HepG2 (cell line): Measurements from ENCODE around the gene GASK1A. TPM values are rescaled to one million over a fixed set of nuclear protein-coding genes. Genes with fewer than 3 reads are reported as not detected.

Experiments used
- CEBPB ChIP-seq: IDR thresholded peaks from 2 replicates; pipeline ENCODE4 v1.6.1; 2011; ENCODE audit warnings: low read depth, low read length, improper control_type of control experiment, borderline replicate concordance
- FOXP1 ChIP-seq, 2 experiments: fragments of 450-650 bp in 1 of 2; IDR thresholded peaks; 2 replicates each; pipeline ENCODE4 v1.6.1; 2017 to 2018; ENCODE audit warnings: antibody characterized with exemption in 1 of 2
- KAT2B ChIP-seq: fragments of 150-350 bp; IDR thresholded peaks from 2 replicates; pipeline ENCODE4 v1.6.1; 2014; ENCODE audit warnings: low read depth, low read length, borderline replicate concordance
- MYC ChIP-seq: sonication (generic); formaldehyde crosslinking; IDR thresholded peaks from 2 replicates; pipeline ENCODE4 v1.9.0; 2021; ENCODE audit warnings: missing genetic modification reagents, borderline replicate concordance
- SMARCC2 ChIP-seq: fragments of 450-650 bp; IDR thresholded peaks from 2 replicates; pipeline ENCODE4 v1.6.1; 2017; ENCODE audit warnings: antibody characterized with exemption, mild to moderate bottlenecking
- SOX13 ChIP-seq, 3 experiments: fragments of 450-650 bp in 1 of 3; sonication (generic) in 1 of 3; formaldehyde crosslinking in 1 of 3; IDR thresholded peaks in 2 of 3; conservative IDR thresholded peaks in 1 of 3; 2 replicates each; pipeline versions ENCODE4 v1.5.0 to v1.6.1; 2016 to 2020; ENCODE audit warnings: antibody characterized with exemption in 1 of 3, mild to moderate bottlenecking in 1 of 3, missing compliant biosample characterization in 1 of 3, missing genetic modification reagents in 1 of 3, moderate library complexity in 1 of 3
- ZFAT ChIP-seq: sonication (generic); formaldehyde crosslinking; conservative IDR thresholded peaks from 2 replicates; pipeline ENCODE4 v1.8.1; 2023; ENCODE audit warnings: missing genetic modification reagents, inconsistent platforms
- ZFP36L1 ChIP-seq: sonication (generic); formaldehyde crosslinking; IDR thresholded peaks from 2 replicates; pipeline ENCODE4 v1.8.0; 2022; ENCODE audit warnings: mild to moderate bottlenecking, missing genetic modification reagents, moderate library complexity
- ZNF383 ChIP-seq: sonication (generic); formaldehyde crosslinking; IDR thresholded peaks from 2 replicates; pipeline ENCODE4 v1.4.0; 2020; ENCODE audit warnings: missing genetic modification reagents, mild to moderate bottlenecking, borderline replicate concordance
- ZNF629 ChIP-seq: sonication (generic); formaldehyde crosslinking; conservative IDR thresholded peaks from 2 replicates; pipeline ENCODE4 v1.5.0; 2020; ENCODE audit warnings: missing genetic modification reagents
- polyA plus RNA-seq, 8 experiments: library from polyadenylated mRNA; depleted of rRNA in 3 of 8; stranded (reverse) in 7 of 8; unstranded in 1 of 8; fragments of >200 nt; fragmentation: Illumina TruSeq in 4 of 8; extraction: Trizol in 4 of 8; gene quantifications; 2 replicates each; pipeline versions ENCODE4 v1.2.1 to v1.2.3, GENCODE V29; 2011 to 2016; ENCODE audit warnings: low read depth in 4 of 8, missing spikeins in 1 of 8, mixed read lengths in 1 of 8; ENCODE audit not compliant: insufficient read depth in 1 of 8
- total RNA-seq, 5 experiments: library from RNA; depleted of rRNA; stranded (reverse); fragments of >200 nt; fragmentation: Illumina TruSeq; extraction: Trizol; gene quantifications; 2 replicates each; pipeline ENCODE4 v1.2.3, GENCODE V29; 2016; ENCODE audit warnings: low read depth in 1 of 5
- TF ChIP-seq, protein P1 (sequence below): sonication (generic); formaldehyde crosslinking; conservative IDR thresholded peaks from 2 replicates; pipeline ENCODE4 v1.8.1; 2023; ENCODE audit warnings: missing genetic modification reagents
- TF ChIP-seq, protein P2 (sequence below): sonication (generic); formaldehyde crosslinking; IDR thresholded peaks from 2 replicates; pipeline ENCODE4 v1.4.0; 2020; ENCODE audit warnings: missing genetic modification reagents
- TF ChIP-seq, protein P3 (sequence below): IDR thresholded peaks from 2 replicates; pipeline ENCODE4 v1.4.0; 2020; ENCODE audit warnings: mild to moderate bottlenecking, missing genetic modification reagents
- TF ChIP-seq, protein P4 (sequence below): sonication (generic); formaldehyde crosslinking; conservative IDR thresholded peaks from 2 replicates; pipeline ENCODE4 v1.4.0; 2020; ENCODE audit warnings: mild to moderate bottlenecking, missing genetic modification reagents, moderate library complexity

GASK1A gene
- total and polyA plus RNA-seq, 2 of the 13 experiments (the other 11 are each of a cell fraction or from before 2014, with no cell fraction given), result not detected

DNA sequence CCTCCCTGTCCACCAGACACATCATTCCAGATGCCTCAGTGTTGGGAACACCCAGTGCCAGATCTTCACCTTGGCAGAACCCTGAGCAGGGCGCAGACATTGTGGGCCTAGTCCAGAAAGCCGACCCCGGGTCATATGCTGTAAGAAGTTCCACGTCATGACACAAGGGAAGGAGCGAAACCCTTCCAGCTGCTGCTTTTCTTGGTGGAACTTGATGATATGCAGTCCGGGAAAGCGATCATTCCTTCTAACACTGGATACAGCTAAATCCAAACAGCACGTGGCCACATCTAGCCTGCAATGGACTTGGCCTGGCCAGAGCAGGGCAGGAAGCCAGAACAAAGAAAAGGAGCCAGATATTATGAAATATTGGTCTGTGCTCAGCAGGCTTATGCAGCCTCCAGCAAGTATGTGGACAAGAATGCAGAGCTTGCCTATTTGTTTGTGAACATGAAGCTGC, 22.0 kb downstream of the GASK1A start (continued):
- TF ChIP-seq, protein P1, sequence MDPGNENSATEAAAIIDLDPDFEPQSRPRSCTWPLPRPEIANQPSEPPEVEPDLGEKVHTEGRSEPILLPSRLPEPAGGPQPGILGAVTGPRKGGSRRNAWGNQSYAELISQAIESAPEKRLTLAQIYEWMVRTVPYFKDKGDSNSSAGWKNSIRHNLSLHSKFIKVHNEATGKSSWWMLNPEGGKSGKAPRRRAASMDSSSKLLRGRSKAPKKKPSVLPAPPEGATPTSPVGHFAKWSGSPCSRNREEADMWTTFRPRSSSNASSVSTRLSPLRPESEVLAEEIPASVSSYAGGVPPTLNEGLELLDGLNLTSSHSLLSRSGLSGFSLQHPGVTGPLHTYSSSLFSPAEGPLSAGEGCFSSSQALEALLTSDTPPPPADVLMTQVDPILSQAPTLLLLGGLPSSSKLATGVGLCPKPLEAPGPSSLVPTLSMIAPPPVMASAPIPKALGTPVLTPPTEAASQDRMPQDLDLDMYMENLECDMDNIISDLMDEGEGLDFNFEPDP, result no peak
- no peak for TF ChIP-seq ZNF629 (CRISPR knock-in tag)
- TF ChIP-seq, protein P2, sequence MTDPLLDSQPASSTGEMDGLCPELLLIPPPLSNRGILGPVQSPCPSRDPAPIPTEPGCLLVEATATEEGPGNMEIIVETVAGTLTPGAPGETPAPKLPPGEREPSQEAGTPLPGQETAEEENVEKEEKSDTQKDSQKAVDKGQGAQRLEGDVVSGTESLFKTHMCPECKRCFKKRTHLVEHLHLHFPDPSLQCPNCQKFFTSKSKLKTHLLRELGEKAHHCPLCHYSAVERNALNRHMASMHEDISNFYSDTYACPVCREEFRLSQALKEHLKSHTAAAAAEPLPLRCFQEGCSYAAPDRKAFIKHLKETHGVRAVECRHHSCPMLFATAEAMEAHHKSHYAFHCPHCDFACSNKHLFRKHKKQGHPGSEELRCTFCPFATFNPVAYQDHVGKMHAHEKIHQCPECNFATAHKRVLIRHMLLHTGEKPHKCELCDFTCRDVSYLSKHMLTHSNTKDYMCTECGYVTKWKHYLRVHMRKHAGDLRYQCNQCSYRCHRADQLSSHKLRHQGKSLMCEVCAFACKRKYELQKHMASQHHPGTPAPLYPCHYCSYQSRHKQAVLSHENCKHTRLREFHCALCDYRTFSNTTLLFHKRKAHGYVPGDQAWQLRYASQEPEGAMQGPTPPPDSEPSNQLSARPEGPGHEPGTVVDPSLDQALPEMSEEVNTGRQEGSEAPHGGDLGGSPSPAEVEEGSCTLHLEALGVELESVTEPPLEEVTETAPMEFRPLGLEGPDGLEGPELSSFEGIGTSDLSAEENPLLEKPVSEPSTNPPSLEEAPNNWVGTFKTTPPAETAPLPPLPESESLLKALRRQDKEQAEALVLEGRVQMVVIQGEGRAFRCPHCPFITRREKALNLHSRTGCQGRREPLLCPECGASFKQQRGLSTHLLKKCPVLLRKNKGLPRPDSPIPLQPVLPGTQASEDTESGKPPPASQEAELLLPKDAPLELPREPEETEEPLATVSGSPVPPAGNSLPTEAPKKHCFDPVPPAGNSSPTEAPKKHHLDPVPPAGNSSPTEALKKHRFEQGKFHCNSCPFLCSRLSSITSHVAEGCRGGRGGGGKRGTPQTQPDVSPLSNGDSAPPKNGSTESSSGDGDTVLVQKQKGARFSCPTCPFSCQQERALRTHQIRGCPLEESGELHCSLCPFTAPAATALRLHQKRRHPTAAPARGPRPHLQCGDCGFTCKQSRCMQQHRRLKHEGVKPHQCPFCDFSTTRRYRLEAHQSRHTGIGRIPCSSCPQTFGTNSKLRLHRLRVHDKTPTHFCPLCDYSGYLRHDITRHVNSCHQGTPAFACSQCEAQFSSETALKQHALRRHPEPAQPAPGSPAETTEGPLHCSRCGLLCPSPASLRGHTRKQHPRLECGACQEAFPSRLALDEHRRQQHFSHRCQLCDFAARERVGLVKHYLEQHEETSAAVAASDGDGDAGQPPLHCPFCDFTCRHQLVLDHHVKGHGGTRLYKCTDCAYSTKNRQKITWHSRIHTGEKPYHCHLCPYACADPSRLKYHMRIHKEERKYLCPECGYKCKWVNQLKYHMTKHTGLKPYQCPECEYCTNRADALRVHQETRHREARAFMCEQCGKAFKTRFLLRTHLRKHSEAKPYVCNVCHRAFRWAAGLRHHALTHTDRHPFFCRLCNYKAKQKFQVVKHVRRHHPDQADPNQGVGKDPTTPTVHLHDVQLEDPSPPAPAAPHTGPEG, result no peak
- peak; percentile 71 for TF ChIP-seq CEBPB
- no peak for TF ChIP-seq KAT2B
- TF ChIP-seq MYC (CRISPR knock-in tag), result peak; percentile 35; the same call in 1 of the 2 replicates
- TF ChIP-seq FOXP1 (IDR thresholded peaks at IDR 0.05), result no peak
- 0 out of 2 replicates have a peak, but pooled peaks have one; percentile 17 for TF ChIP-seq FOXP1 (CRISPR knock-in tag; IDR thresholded peaks at IDR 0.05)
- TF ChIP-seq ZNF383 (CRISPR knock-in tag), result no peak
- TF ChIP-seq ZFAT (CRISPR knock-in tag), result no peak
- TF ChIP-seq, protein P3, sequence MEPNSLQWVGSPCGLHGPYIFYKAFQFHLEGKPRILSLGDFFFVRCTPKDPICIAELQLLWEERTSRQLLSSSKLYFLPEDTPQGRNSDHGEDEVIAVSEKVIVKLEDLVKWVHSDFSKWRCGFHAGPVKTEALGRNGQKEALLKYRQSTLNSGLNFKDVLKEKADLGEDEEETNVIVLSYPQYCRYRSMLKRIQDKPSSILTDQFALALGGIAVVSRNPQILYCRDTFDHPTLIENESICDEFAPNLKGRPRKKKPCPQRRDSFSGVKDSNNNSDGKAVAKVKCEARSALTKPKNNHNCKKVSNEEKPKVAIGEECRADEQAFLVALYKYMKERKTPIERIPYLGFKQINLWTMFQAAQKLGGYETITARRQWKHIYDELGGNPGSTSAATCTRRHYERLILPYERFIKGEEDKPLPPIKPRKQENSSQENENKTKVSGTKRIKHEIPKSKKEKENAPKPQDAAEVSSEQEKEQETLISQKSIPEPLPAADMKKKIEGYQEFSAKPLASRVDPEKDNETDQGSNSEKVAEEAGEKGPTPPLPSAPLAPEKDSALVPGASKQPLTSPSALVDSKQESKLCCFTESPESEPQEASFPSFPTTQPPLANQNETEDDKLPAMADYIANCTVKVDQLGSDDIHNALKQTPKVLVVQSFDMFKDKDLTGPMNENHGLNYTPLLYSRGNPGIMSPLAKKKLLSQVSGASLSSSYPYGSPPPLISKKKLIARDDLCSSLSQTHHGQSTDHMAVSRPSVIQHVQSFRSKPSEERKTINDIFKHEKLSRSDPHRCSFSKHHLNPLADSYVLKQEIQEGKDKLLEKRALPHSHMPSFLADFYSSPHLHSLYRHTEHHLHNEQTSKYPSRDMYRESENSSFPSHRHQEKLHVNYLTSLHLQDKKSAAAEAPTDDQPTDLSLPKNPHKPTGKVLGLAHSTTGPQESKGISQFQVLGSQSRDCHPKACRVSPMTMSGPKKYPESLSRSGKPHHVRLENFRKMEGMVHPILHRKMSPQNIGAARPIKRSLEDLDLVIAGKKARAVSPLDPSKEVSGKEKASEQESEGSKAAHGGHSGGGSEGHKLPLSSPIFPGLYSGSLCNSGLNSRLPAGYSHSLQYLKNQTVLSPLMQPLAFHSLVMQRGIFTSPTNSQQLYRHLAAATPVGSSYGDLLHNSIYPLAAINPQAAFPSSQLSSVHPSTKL, result peak; percentile 79
- no peak for TF ChIP-seq SOX13 (IDR thresholded peaks at IDR 0.05)
- peak in 1 of 2 experiments; percentile 50; a peak in 1 of 4 replicates for TF ChIP-seq SOX13 (CRISPR knock-in tag; conservative IDR thresholded peaks at IDR 0.05 in 1 of 2, IDR thresholded peaks at IDR 0.05 in 1 of 2)
- no peak for TF ChIP-seq ZFP36L1 (CRISPR knock-in tag)
- TF ChIP-seq SMARCC2, result no peak
- TF ChIP-seq, protein P4, sequence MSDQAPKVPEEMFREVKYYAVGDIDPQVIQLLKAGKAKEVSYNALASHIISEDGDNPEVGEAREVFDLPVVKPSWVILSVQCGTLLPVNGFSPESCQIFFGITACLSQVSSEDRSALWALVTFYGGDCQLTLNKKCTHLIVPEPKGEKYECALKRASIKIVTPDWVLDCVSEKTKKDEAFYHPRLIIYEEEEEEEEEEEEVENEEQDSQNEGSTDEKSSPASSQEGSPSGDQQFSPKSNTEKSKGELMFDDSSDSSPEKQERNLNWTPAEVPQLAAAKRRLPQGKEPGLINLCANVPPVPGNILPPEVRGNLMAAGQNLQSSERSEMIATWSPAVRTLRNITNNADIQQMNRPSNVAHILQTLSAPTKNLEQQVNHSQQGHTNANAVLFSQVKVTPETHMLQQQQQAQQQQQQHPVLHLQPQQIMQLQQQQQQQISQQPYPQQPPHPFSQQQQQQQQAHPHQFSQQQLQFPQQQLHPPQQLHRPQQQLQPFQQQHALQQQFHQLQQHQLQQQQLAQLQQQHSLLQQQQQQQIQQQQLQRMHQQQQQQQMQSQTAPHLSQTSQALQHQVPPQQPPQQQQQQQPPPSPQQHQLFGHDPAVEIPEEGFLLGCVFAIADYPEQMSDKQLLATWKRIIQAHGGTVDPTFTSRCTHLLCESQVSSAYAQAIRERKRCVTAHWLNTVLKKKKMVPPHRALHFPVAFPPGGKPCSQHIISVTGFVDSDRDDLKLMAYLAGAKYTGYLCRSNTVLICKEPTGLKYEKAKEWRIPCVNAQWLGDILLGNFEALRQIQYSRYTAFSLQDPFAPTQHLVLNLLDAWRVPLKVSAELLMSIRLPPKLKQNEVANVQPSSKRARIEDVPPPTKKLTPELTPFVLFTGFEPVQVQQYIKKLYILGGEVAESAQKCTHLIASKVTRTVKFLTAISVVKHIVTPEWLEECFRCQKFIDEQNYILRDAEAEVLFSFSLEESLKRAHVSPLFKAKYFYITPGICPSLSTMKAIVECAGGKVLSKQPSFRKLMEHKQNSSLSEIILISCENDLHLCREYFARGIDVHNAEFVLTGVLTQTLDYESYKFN (CRISPR knock-in tag), result 0 out of 2 replicates have a peak, but pooled peaks have one; percentile 41
